Measurements from ENCODE around the gene KLHL17. TPM values are rescaled to one million over a fixed set of nuclear protein-coding genes. Genes with fewer than 3 reads are reported as not detected.
"Not testable (repeated sequence)": the region's sequence is repeated elsewhere in the genome, so short reads cannot be mapped to it uniquely, and the experiment has no call there.

The KLHL17 gene
- polyA plus RNA-seq, 2 of the 4 experiments (the other 2 are of a cell fraction), result 5.7 to 21.6 TPM

DNA sequence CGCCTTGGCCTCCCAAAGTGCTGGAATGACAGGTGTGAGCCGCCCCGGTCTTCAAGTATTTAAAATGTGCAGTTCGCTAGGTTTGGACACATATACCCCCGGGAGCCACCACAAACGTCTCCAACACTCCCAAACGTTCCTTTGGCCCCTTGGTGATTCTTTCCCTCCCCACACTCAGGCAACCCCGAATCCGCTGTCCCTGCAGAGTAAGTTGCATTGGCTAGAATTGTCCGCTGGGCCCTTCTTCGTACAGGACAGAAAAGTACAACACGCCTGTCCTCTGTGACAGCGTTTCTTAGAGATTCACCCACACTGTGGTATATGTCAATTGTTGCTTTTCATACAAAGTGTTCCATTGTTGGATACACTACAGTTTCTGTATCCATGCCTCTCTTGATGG, 24.7 kb downstream of the KLHL17 start:
- no peak for DNase-seq (ENCODE audit: low read depth in 1 of 2, low spot score in 1 of 2)
- Histone ChIP-seq H3K9me3 (no peaks in the 10 kb centered on the region), H3K4me3 (no peak overlapping the region), H3K4me2 (no peak overlapping the region), H3K27ac (no peak overlapping the region), H3K4me1 (no peaks in the 10 kb centered on the region)
- ATAC-seq, result no peak
- CTCF ChIA-PET, result interaction anchor here (0.7 to 7.6 kb wide), 13 partner anchors 9 to 330 kb away, joined by 3 to 126 read pairs (median 4); partner anchors contain the start of genes HES4 and ISG15
- TF ChIP-seq GATA3 (IDR thresholded peaks at IDR 0.05; ENCODE audit: borderline replicate concordance), result no peak
- TF ChIP-seq RCOR1 (IDR thresholded peaks at IDR 0.05; ENCODE audit: low read depth, low read length), result no peak
- FAIRE-seq, result no peak
- 69% methylated on average over 13 of the region's 13 CpGs for WGBS (ENCODE audit: missing lambda C conversion rate)
- POLR2A ChIA-PET, result no interaction called here

DNA sequence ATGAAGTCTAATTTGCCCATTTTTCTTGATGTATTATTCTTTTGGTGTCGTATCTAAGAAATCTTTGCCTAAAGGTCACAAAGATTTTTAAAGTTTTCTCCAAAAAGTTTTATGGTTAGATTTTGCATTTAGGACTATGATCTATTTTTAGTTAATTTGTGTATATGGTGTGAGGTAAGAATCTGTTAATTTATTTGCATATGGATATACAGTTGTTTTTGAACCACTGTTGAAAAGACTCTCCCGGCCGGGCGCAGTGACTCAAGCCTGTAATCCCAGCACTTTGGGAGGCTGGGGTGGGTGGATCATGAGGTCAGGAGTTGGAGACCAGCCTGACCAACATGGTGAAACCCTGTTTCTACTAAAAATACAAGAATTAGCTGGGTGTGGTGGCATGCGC, 27.7 kb downstream of the KLHL17 start:
- CTCF ChIA-PET, result interaction anchor here (0.7 to 1.5 kb wide), 2 partner anchors 15 to 76 kb away, joined by 4 to 7 read pairs; no protein-coding TSS in a partner anchor
- not testable (repeated sequence) for ATAC-seq

GRCh38 chr1:991275-991674, 30.9 kb downstream of the KLHL17 start:
- H3K9me3 ChIP-seq, result peaks cover 14% of the 10 kb centered on the region; the same call in 2 of the 3 replicates
- not testable (repeated sequence) for ATAC-seq; H3K4me2 ChIP-seq; DNase-seq (ENCODE audit: low read depth in 1 of 2, low spot score in 1 of 2); FAIRE-seq; H3K27ac ChIP-seq; H3K4me1 ChIP-seq; H3K4me3 ChIP-seq
- ChIA-PET CTCF (interaction anchor here (1.7 to 4.9 kb wide), 7 partner anchors 7 to 300 kb away, joined by 3 to 48 read pairs (median 7); no protein-coding TSS in a partner anchor), POLR2A (interaction anchor here (0.6 kb wide), 1 partner anchor 416 kb away, joined by 3 read pairs; the partner anchor contains the start of gene MRPL20)
- WGBS (ENCODE audit: missing lambda C conversion rate), result 97% methylated on average over 6 of the region's 6 CpGs

More for the DNA sequence above, 27.7 kb downstream of the KLHL17 start:
- FAIRE-seq; H3K4me1 ChIP-seq; POLR2A ChIA-PET; H3K4me2 ChIP-seq; DNase-seq (ENCODE audit: low read depth in 1 of 2, low spot score in 1 of 2); H3K27ac ChIP-seq; H3K4me3 ChIP-seq: not testable (repeated sequence)
- 79% methylated on average over 5 of the region's 5 CpGs for WGBS (ENCODE audit: missing lambda C conversion rate)
- peaks cover 14% of the 10 kb centered on the region; the same call in 2 of the 3 replicates for H3K9me3 ChIP-seq

GRCh38 chr1:991895-992294, 31.5 kb downstream of the KLHL17 start:
- 94% methylated on average over 10 of the region's 10 CpGs for WGBS (ENCODE audit: missing lambda C conversion rate)
- Histone ChIP-seq H3K4me1 (peaks cover 7% of the 10 kb centered on the region), H3K4me2 (no peak overlapping the region), H3K4me3 (no peak overlapping the region), H3K27ac (no peak overlapping the region), H3K9me3 (peaks cover 14% of the 10 kb centered on the region; the same call in 2 of the 3 replicates)
- FAIRE-seq (no peak), DNase-seq (ENCODE audit: low read depth in 1 of 2, low spot score in 1 of 2) (no peak), ATAC-seq (no peak)
- TF ChIP-seq, protein P1, sequence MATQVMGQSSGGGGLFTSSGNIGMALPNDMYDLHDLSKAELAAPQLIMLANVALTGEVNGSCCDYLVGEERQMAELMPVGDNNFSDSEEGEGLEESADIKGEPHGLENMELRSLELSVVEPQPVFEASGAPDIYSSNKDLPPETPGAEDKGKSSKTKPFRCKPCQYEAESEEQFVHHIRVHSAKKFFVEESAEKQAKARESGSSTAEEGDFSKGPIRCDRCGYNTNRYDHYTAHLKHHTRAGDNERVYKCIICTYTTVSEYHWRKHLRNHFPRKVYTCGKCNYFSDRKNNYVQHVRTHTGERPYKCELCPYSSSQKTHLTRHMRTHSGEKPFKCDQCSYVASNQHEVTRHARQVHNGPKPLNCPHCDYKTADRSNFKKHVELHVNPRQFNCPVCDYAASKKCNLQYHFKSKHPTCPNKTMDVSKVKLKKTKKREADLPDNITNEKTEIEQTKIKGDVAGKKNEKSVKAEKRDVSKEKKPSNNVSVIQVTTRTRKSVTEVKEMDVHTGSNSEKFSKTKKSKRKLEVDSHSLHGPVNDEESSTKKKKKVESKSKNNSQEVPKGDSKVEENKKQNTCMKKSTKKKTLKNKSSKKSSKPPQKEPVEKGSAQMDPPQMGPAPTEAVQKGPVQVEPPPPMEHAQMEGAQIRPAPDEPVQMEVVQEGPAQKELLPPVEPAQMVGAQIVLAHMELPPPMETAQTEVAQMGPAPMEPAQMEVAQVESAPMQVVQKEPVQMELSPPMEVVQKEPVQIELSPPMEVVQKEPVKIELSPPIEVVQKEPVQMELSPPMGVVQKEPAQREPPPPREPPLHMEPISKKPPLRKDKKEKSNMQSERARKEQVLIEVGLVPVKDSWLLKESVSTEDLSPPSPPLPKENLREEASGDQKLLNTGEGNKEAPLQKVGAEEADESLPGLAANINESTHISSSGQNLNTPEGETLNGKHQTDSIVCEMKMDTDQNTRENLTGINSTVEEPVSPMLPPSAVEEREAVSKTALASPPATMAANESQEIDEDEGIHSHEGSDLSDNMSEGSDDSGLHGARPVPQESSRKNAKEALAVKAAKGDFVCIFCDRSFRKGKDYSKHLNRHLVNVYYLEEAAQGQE (IDR thresholded peaks at IDR 0.05), result no peak
- TF ChIP-seq HOXB5 (CRISPR knock-in tag; IDR thresholded peaks at IDR 0.05), result no peak
- no peak for TF ChIP-seq USF2 (IDR thresholded peaks at IDR 0.05)
- TF ChIP-seq ZFP36 (IDR thresholded peaks at IDR 0.05; ENCODE audit: borderline replicate concordance, partially characterized antibody), result no peak
- no peak for TF ChIP-seq EP300 (IDR thresholded peaks at IDR 0.05)
- CTCF ChIA-PET, result interaction anchor here (1.7 to 4.9 kb wide), 7 partner anchors 8 to 300 kb away, joined by 3 to 48 read pairs (median 7); no protein-coding TSS in a partner anchor
- POLR2A ChIA-PET, result interaction anchor here (0.6 kb wide), 1 partner anchor 415 kb away, joined by 3 read pairs; the partner anchor contains the start of gene MRPL20

GRCh38 chr1:992362-992761, 32.0 kb downstream of the KLHL17 start:
- POLR2A ChIA-PET, result no interaction called here
- CTCF ChIA-PET, result interaction anchor here (1.7 to 4.9 kb wide), 6 partner anchors 9 to 299 kb away, joined by 5 to 48 read pairs (median 11); no protein-coding TSS in a partner anchor
- no peak overlapping the region for H3K4me3 ChIP-seq
- DNase-seq (ENCODE audit: low read depth in 1 of 2, low spot score in 1 of 2), result no peak
- FAIRE-seq, result no peak
- WGBS (ENCODE audit: missing lambda C conversion rate), result 84% methylated on average over 7 of the region's 7 CpGs
- no peak overlapping the region for H3K4me2 ChIP-seq
- ATAC-seq, result no peak
- no peak overlapping the region for H3K27ac ChIP-seq
- peaks cover 14% of the 10 kb centered on the region; the same call in 2 of the 3 replicates for H3K9me3 ChIP-seq
- TF ChIP-seq HOXB13 (CRISPR knock-in tag; IDR thresholded peaks at IDR 0.05; ENCODE audit: low read depth) (no peak), RCOR1 (IDR thresholded peaks at IDR 0.05; ENCODE audit: low read depth, low read length) (no peak), NR3C1 (IDR thresholded peaks at IDR 0.05) (no peak), RFX5 (IDR thresholded peaks at IDR 0.05) (no peak), KDM1A (IDR thresholded peaks at IDR 0.05; ENCODE audit: low read depth) (no peak)
- TF ChIP-seq, protein P2, sequence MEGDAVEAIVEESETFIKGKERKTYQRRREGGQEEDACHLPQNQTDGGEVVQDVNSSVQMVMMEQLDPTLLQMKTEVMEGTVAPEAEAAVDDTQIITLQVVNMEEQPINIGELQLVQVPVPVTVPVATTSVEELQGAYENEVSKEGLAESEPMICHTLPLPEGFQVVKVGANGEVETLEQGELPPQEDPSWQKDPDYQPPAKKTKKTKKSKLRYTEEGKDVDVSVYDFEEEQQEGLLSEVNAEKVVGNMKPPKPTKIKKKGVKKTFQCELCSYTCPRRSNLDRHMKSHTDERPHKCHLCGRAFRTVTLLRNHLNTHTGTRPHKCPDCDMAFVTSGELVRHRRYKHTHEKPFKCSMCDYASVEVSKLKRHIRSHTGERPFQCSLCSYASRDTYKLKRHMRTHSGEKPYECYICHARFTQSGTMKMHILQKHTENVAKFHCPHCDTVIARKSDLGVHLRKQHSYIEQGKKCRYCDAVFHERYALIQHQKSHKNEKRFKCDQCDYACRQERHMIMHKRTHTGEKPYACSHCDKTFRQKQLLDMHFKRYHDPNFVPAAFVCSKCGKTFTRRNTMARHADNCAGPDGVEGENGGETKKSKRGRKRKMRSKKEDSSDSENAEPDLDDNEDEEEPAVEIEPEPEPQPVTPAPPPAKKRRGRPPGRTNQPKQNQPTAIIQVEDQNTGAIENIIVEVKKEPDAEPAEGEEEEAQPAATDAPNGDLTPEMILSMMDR (IDR thresholded peaks at IDR 0.05), result no peak
- H3K4me1 ChIP-seq, result peaks cover 7% of the 10 kb centered on the region
